NCI-H510A (cell line): ENCODE results near the gene SLC1A2.

Experiments used
- DNase-seq: peaks from one replicate; lab custom pipeline; 2025; lab: John Stamatoyannopoulos, UW

The SLC1A2 gene

DNA sequence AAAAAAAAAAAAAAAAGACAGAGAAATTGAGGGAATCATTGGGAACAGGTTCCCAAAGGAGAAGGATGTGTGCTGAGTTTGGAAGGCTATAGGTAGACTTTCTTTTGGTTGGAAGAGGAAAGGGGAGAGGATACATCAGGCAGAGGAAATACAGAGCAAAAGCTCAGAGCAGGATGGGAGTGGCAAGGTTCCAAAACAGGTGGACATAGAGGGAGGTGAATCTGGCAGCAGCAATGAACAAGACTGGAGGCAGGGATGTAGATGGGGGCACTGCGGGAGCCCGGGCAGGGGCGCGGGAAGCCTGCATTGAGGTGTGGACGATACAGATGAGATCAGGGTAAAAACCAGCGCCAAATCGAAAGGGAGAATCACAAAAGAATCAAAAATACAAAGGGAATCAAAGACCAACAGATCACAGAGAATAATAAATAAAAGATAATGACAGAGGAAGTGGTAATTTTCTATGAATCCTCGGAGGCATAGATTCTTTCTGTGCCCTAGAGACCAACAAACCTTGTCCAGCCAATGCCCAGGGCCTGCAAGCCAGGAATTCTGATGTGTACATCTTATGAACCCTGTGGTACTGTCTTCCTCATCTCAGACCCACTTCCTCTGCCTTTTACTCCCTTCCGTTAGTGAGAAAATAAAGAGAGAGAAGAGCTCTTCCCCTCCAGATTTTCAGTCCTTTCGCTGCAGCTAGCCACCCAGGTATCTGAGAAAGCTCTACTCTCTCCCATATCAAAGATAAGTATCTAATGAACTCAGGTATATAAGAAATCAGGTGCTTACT, 70.3 kb downstream of the SLC1A2 start:
- no peak for DNase-seq

DNA sequence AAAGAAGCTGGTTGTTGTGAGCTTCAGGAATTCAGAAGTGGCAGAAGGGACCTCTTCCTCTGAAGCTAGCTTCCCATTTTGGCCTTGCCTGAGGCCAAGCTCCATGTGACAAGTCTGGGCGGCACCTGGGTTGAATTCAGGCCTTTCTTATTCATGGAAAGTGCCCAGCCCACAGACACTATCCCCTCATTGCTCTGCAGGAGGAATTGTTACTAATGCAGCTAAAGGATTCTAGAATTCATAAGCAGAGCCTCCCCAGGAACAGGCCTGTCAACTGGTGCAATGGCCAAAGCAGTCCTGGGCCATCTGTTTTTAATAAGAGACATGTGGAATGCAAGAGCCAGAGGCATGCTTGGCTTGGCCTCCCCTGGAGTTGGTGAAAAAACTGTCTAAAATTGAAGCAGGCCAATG, 71.4 kb downstream of the SLC1A2 start:
- DNase-seq = no peak

DNA sequence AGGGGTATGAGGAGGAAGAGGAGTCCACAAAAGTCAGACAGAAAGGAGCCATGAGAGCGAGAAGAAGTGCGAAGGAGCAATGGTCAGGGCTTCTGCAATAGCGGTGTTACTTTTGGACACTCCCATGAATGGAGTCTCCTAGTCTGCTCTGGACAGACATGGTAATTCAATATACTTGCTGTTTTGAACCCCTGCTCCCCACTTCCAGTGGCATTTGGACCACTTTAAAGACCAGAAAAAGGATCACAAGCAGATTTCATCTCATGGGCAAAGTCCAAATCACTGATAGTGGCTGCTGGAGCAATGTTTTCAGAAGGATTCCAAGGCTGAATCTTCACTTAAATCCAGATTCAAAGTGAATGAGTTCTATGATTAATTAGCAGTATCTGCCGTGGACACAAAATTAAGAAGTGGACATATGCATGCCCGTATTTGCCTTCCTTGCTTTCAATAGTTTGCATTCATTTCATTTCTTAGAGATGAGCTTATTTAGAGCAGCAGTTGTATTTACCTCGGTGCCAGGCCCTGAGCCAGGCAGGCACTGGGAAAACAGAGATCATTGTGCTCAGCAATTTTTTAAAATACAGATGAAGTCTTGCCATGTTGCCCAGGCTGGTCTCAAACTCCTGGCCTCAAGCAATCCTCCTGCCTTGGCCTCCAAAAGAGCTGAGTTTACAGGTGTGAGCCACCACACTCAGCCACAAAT, 72.0 kb downstream of the SLC1A2 start:
- DNase-seq = no peak

- no peak for DNase-seq
Measured at GRCh38 chr11:35346472-35347156, 72.7 kb downstream of the SLC1A2 start.

GRCh38 chr11:35344681-35345574, 74.4 kb downstream of the SLC1A2 start:
- DNase-seq = no peak

DNA sequence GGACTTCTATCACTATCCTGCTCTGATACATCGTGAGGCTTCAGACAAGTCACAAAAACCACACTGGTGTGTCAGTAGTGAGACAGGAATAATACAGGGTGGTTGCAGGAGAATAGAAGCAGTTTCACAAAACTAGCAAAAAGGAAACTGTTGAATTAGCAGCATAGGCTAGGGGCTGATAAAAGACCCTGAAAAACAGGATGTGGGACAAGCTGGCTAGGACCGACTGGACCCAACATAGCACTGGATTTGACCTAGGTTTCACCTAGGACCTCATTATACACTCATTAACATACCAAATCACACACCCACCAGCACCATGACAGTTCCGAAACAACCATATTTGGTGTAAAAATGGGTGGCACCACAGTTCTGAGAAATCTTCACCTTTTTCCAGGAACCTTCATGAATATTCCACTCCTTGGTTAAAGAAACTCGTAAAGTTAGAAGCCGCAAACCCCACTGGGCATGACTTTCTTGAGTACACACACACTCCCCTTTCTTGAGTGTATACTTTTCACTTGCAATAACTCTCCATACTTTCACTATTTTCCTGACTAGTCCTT, 76.2 kb downstream of the SLC1A2 start:
- no peak for DNase-seq

GRCh38 chr11:35340715-35341114, 78.6 kb downstream of the SLC1A2 start:
- DNase-seq = no peak

DNA sequence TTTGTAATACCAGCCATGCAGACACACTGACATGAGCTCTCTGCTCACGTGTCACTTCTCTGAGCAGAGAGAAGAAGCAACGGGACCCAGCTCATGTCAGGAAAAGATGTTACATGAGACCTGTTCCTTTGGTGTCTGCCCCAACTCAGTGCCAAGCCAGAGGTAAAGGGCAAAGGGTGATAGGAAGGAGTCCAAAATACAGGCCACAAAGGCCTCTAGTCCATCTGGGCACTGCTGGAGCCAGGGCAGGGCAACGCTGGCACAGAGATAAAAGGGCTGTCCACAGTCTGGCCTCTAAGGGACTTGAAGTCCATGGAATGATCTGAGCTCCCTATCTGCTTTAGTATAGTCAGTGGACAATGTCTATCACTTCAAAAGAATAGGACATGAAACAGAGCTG, 79.3 kb downstream of the SLC1A2 start:
- no peak for DNase-seq

DNA sequence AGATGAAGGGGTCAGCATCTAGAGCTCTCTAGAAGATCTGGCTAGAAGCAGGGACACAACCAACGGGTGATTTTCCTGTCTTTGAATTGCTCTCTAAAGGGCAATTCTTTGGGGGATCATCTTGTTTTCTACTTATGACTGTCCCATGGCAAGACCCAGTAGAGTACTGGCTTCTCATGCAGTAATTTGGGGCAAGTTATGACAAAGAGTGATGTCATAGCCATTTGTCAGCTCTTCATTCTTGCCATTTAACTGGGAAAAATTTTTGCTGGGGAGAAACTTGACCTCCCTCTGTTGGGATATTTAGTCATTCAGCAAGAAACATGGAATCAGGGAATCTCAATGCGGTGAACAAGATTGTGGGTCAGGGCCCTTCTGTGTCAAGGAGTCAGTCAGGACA, 80.4 kb downstream of the SLC1A2 start:
- DNase-seq = no peak

GRCh38 chr11:35337914-35338305, 81.4 kb downstream of the SLC1A2 start:
- DNase-seq = no peak

DNA sequence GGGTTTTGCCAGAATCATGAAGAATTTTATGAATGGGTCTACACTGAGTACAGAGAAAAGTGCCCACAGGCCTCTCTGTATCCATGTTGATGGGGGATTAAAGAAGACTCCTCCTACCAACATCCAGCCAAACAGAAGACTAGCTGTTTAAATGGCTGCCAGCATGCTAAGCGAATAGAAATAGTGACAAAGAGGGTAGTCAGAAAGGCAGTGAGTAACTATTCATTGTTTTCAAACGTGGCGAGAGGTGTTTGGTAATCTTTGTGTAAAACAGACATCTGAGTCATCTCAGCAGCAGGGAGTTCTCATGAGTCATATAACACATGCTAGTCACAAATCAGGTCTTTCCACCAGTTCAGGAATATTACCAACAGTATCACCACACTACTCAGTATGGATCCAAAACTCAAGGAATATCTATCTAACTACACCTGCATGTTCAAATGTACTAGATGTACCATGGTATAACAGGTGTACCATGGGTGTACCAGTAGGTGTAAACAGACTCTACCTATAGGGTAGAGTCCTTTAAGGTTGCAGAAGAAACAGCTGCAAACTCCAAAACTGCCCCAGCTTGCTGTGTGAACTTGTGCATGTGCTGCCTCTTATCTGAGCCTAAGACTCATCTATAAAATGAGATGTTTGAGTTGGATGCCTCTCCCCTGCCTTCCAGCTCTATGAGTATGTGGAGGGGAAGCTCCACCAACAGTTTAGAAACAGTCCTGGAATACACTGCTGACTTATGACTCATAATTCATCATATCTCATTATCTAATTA, 82.0 kb downstream of the SLC1A2 start:
- DNase-seq = no peak

DNA sequence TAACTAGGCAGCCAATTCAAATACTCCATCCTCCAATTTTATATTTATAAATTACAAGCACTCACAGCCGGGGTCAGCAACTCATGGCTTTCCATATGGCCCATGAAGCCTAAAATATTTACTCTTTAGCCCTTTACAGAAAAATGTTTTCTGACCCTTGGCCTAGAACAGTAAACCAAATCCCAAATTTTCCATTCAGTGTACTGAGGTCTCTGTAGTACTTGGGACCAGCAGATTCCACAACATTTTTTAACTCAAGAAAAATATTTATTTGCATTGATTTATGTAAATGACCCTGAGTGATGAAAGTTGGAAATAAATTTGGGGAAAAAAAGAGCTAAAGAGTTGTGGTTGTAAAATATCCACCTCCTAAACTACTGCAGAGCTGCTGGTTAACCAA, 82.6 kb downstream of the SLC1A2 start:
- DNase-seq = no peak

GRCh38 chr11:35335226-35335625, 84.1 kb downstream of the SLC1A2 start:
- DNase-seq = no peak

- peak; percentile 21 for DNase-seq
Measured at GRCh38 chr11:35334385-35335090, 84.8 kb downstream of the SLC1A2 start.

GRCh38 chr11:35332524-35332923, 86.8 kb downstream of the SLC1A2 start:
- DNase-seq = no peak

DNA sequence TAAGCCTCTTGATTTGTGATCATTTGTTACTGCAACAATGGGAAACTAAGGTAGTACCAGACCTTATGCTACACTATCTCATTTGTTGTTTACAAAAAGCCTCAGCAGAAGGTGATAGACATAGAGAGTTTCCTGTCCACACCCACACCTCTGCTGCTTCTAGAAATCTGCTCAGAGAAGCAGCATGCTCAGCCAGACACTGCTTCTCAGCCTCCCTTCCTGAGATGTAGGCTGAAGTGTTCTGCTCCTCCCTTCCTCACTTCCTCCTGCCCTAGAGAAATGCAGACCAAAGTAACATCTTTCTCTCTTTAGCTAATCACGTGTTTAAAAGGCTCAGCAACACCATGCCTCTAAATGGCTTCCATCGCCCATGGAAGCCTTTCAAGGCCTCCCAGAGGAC, 88.4 kb downstream of the SLC1A2 start:
- no peak for DNase-seq

GRCh38 chr11:35330156-35330889, 89.0 kb downstream of the SLC1A2 start:
- DNase-seq = no peak

GRCh38 chr11:35327829-35328228, 91.5 kb downstream of the SLC1A2 start:
- DNase-seq = no peak

GRCh38 chr11:35326266-35326879, 93.0 kb downstream of the SLC1A2 start:
- no peak for DNase-seq
